Measurements from ENCODE around the gene VEPH1.

Gene VEPH1

GRCh38 chr3:157544501-157545130 is 41.4 kb upstream of the VEPH1 start:
- no peak overlapping the region for H2AFZ ChIP-seq (ENCODE audit: low read depth, low read length)
- ATAC-seq (ENCODE audit: insufficient read depth, low read depth) (no peak), DNase-seq (no peak)
- no peak overlapping the region for H3K27ac ChIP-seq (ENCODE audit: low read length)
- H3K4me1 ChIP-seq (ENCODE audit: insufficient read depth, low read length) = no peaks in the 10 kb centered on the region
- H3K27me3 ChIP-seq (ENCODE audit: insufficient read depth, low read length, poor library complexity) = no peaks in the 10 kb centered on the region
- no peaks in the 10 kb centered on the region for H3K36me3 ChIP-seq (ENCODE audit: insufficient read depth, low read length)
- no peaks in the 10 kb centered on the region for H3K79me2 ChIP-seq (ENCODE audit: insufficient read depth, low read length)
- no peaks in the 10 kb centered on the region for H4K20me1 ChIP-seq (ENCODE audit: insufficient read depth, low read length)
- H3K9me3 ChIP-seq (ENCODE audit: insufficient read depth, low read length, severe bottlenecking) = peaks cover 2% of the 10 kb centered on the region
- H3K4me2 ChIP-seq (ENCODE audit: insufficient read depth, low read length) = no peak overlapping the region
- TF ChIP-seq CTCF (IDR thresholded peaks at IDR 0.05; ENCODE audit: borderline replicate concordance, extremely low read depth, low read length, poor library complexity, severe bottlenecking) (no peak), EZH2 (IDR thresholded peaks at IDR 0.05; ENCODE audit: borderline replicate concordance, low read depth, low read length, severe bottlenecking) (no peak)
- no peak overlapping the region for H3K4me3 ChIP-seq (ENCODE audit: low read depth in 1 of 2, low read length in 2 of 2)
- H3K9ac ChIP-seq (ENCODE audit: low read depth, low read length) = no peak overlapping the region

- Histone ChIP-seq H4K20me1 (ENCODE audit: insufficient read depth, low read length) (no peaks in the 10 kb centered on the region), H3K27ac (ENCODE audit: low read length) (no peak overlapping the region), H3K9ac (ENCODE audit: low read depth, low read length) (no peak overlapping the region), H3K4me3 (ENCODE audit: low read depth in 1 of 2, low read length in 2 of 2) (no peak overlapping the region), H3K4me1 (ENCODE audit: insufficient read depth, low read length) (no peaks in the 10 kb centered on the region), H3K79me2 (ENCODE audit: insufficient read depth, low read length) (no peaks in the 10 kb centered on the region), H2AFZ (ENCODE audit: low read depth, low read length) (no peak overlapping the region), H3K36me3 (ENCODE audit: insufficient read depth, low read length) (no peaks in the 10 kb centered on the region), H3K9me3 (ENCODE audit: insufficient read depth, low read length, severe bottlenecking) (peaks cover 2% of the 10 kb centered on the region), H3K4me2 (ENCODE audit: insufficient read depth, low read length) (no peak overlapping the region), H3K27me3 (ENCODE audit: insufficient read depth, low read length, poor library complexity) (no peaks in the 10 kb centered on the region)
- TF ChIP-seq CTCF (IDR thresholded peaks at IDR 0.05; ENCODE audit: borderline replicate concordance, extremely low read depth, low read length, poor library complexity, severe bottlenecking) (no peak), EZH2 (IDR thresholded peaks at IDR 0.05; ENCODE audit: borderline replicate concordance, low read depth, low read length, severe bottlenecking) (no peak)
- no peak for DNase-seq
- ATAC-seq (ENCODE audit: insufficient read depth, low read depth) = no peak
Measured at GRCh38 chr3:157543501-157544035, 40.4 kb upstream of the VEPH1 start.

- Histone ChIP-seq H3K4me2 (ENCODE audit: insufficient read depth, low read length) (no peak overlapping the region), H4K20me1 (ENCODE audit: insufficient read depth, low read length) (no peaks in the 10 kb centered on the region), H3K79me2 (ENCODE audit: insufficient read depth, low read length) (no peaks in the 10 kb centered on the region), H3K4me1 (ENCODE audit: insufficient read depth, low read length) (no peaks in the 10 kb centered on the region), H3K36me3 (ENCODE audit: insufficient read depth, low read length) (no peaks in the 10 kb centered on the region), H3K9ac (ENCODE audit: low read depth, low read length) (no peak overlapping the region), H3K27ac (ENCODE audit: low read length) (no peak overlapping the region), H3K27me3 (ENCODE audit: insufficient read depth, low read length, poor library complexity) (no peaks in the 10 kb centered on the region), H2AFZ (ENCODE audit: low read depth, low read length) (no peak overlapping the region), H3K9me3 (ENCODE audit: insufficient read depth, low read length, severe bottlenecking) (peaks cover 2% of the 10 kb centered on the region), H3K4me3 (ENCODE audit: low read depth in 1 of 2, low read length in 2 of 2) (no peak overlapping the region)
- TF ChIP-seq EZH2 (IDR thresholded peaks at IDR 0.05; ENCODE audit: borderline replicate concordance, low read depth, low read length, severe bottlenecking) = no peak
- TF ChIP-seq CTCF (IDR thresholded peaks at IDR 0.05; ENCODE audit: borderline replicate concordance, extremely low read depth, low read length, poor library complexity, severe bottlenecking) = no peak
- DNase-seq (no peak), ATAC-seq (ENCODE audit: insufficient read depth, low read depth) (no peak)
Measured at GRCh38 chr3:157542711-157543500, 39.7 kb upstream of the VEPH1 start.

Measured in DND-41 (cell line).